Ishikawa (cell line): ENCODE data around the gene TAGLN.

ENCODE experiments used
- CEBPB ChIP-seq: IDR thresholded peaks from 2 replicates; pipeline ENCODE4 v1.6.1; 2012
- CREB1 ChIP-seq: IDR thresholded peaks from 2 replicates; pipeline ENCODE4 v1.6.1; 2012; ENCODE audit warnings: low read depth
- NFIC ChIP-seq: IDR thresholded peaks from 2 replicates; pipeline ENCODE4 v1.6.1; 2012
- RAD21 ChIP-seq: IDR thresholded peaks from 2 replicates; pipeline ENCODE4 v1.6.1; 2012; ENCODE audit warnings: low read depth
- YY1 ChIP-seq: IDR thresholded peaks from 2 replicates; pipeline ENCODE4 v1.6.1; 2012; ENCODE audit warnings: low read depth

- TF ChIP-seq RAD21 (no peak), NFIC (no peak), CEBPB (no peak), YY1 (no peak), CREB1 (no peak)
Observed at GRCh38 chr11:117249571-117249970, 50.4 kb downstream of the TAGLN start.
